SK-N-SH (cell line): ENCODE measurements around the gene PRR19. TPM values are rescaled to one million over a fixed set of nuclear protein-coding genes. Genes with fewer than 3 reads are reported as not detected.
A peak's percentile ranks its signal among the peaks of the same experiment; 100 is the strongest.

ENCODE experiments used
- EP300 ChIP-seq, 2 experiments: IDR thresholded peaks; 2 replicates each; pipeline versions ENCODE4 v1.4.0 to v1.6.1; 2012; ENCODE audit warnings: borderline replicate concordance in 1 of 2, low read depth in 1 of 2, low read length in 1 of 2
- EZH2phosphoT487 ChIP-seq: fragments of 200-600 bp; sonication (generic); IDR thresholded peaks from 2 replicates; pipeline ENCODE4 v1.6.1; 2017; ENCODE audit warnings: low read depth, mixed run types, mild to moderate bottlenecking, antibody characterized with exemption, moderate library complexity, borderline replicate concordance
- FOXJ3 ChIP-seq: sonication (generic); formaldehyde crosslinking; IDR thresholded peaks from 2 replicates; pipeline ENCODE4 v1.5.1; 2020; ENCODE audit warnings: mild to moderate bottlenecking, missing genetic modification reagents
- FOXM1 ChIP-seq: IDR thresholded peaks from 2 replicates; pipeline ENCODE4 v1.4.0; 2012; ENCODE audit warnings: low read depth, mild to moderate bottlenecking
- GABPA ChIP-seq: IDR thresholded peaks from 2 replicates; pipeline ENCODE4 v1.4.0; 2012; ENCODE audit warnings: low read depth, mild to moderate bottlenecking
- GATA2 ChIP-seq: sonication (generic); formaldehyde crosslinking; IDR thresholded peaks from 2 replicates; pipeline ENCODE4 v1.5.0; 2020; ENCODE audit warnings: mild to moderate bottlenecking, missing genetic modification reagents
- JUND ChIP-seq: IDR thresholded peaks from 2 replicates; pipeline ENCODE4 v1.4.0; 2012
- MEF2A ChIP-seq: IDR thresholded peaks from 2 replicates; pipeline ENCODE4 v1.4.0; 2012; ENCODE audit warnings: low read depth, borderline replicate concordance
- MXI1 ChIP-seq: IDR thresholded peaks from 2 replicates; pipeline ENCODE4 v1.6.1; 2012; ENCODE audit warnings: mild to moderate bottlenecking, low read depth, low read length, improper control_type of control experiment
- NFIC ChIP-seq: IDR thresholded peaks from 2 replicates; pipeline ENCODE4 v1.4.0; 2012; ENCODE audit warnings: borderline replicate concordance
- POLR2AphosphoS5 ChIP-seq: IDR thresholded peaks from 2 replicates; pipeline ENCODE4 v1.6.1; 2012; ENCODE audit warnings: low read depth, low read length
- RAD21 ChIP-seq: IDR thresholded peaks from 2 replicates; pipeline ENCODE4 v1.6.1; 2012; ENCODE audit warnings: mild to moderate bottlenecking, low read length
- TAF1 ChIP-seq: IDR thresholded peaks from 2 replicates; pipeline ENCODE4 v1.6.1; 2012; ENCODE audit warnings: low read depth, mild to moderate bottlenecking, low read length, moderate library complexity, borderline replicate concordance
- YY1 ChIP-seq: IDR thresholded peaks from 2 replicates; pipeline ENCODE4 v1.4.0; 2012; ENCODE audit warnings: low read depth, mild to moderate bottlenecking
- polyA plus RNA-seq, 3 experiments: library from polyadenylated mRNA; depleted of rRNA; stranded (reverse); fragments of >200 nt; gene quantifications; 2 replicates each; pipeline ENCODE4 v1.2.3, GENCODE V29; 2012
- TF ChIP-seq, protein P1 (sequence below): IDR thresholded peaks from 2 replicates; pipeline ENCODE4 v1.4.0; 2012; ENCODE audit warnings: low read depth, borderline replicate concordance
- TF ChIP-seq, protein P2 (sequence below): IDR thresholded peaks from 2 replicates; pipeline ENCODE4 v1.6.1; 2012; ENCODE audit warnings: mild to moderate bottlenecking, low read depth, low read length, moderate library complexity
- TF ChIP-seq, protein P3 (sequence below): fragments of 150-350 bp; IDR thresholded peaks from 2 replicates; pipeline ENCODE4 v1.6.1; 2016; ENCODE audit warnings: mild to moderate bottlenecking, low read depth, low read length
- TF ChIP-seq, protein P4 (sequence below): fragments of 150-350 bp; IDR thresholded peaks from 2 replicates; pipeline ENCODE4 v1.6.1; 2017; ENCODE audit warnings: antibody characterized with exemption, low read length, low read depth, borderline replicate concordance
- TF ChIP-seq, protein P5 (sequence below): IDR thresholded peaks from 2 replicates; pipeline ENCODE4 v1.4.0; 2012; ENCODE audit warnings: low read depth, borderline replicate concordance

PRR19 gene
- polyA plus RNA-seq, 1 of the 3 experiments (the other 2 are of a cell fraction), result 1.3 TPM

DNA sequence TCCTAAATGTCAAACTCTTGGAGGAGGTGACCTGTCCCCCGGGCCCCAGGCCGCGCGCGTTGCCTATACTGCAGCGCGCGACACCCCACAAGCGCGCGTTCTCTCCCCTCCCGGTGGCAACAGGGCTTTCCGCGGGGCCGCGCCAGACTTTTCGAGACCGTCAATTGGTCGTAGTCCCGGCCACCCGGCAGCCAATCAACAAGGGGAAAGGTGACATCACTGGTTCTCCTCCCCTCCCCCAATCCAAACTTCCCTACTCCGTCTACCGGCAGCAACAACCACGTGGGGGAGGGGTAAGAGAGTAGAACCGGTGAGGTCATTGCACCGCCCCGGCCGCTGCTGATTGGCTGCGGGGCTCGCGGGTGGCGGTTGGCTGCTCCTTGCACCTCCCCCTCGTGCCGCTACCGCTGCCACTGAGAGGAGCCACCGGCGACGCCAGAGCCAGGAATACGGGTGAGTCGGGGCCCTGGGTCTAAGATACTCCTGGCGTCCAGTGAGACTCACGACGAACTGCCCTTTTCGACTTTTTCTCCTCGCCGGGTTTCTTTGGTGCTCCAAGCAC, 33.7 kb upstream of the PRR19 start (continued):
- TF ChIP-seq, protein P1, sequence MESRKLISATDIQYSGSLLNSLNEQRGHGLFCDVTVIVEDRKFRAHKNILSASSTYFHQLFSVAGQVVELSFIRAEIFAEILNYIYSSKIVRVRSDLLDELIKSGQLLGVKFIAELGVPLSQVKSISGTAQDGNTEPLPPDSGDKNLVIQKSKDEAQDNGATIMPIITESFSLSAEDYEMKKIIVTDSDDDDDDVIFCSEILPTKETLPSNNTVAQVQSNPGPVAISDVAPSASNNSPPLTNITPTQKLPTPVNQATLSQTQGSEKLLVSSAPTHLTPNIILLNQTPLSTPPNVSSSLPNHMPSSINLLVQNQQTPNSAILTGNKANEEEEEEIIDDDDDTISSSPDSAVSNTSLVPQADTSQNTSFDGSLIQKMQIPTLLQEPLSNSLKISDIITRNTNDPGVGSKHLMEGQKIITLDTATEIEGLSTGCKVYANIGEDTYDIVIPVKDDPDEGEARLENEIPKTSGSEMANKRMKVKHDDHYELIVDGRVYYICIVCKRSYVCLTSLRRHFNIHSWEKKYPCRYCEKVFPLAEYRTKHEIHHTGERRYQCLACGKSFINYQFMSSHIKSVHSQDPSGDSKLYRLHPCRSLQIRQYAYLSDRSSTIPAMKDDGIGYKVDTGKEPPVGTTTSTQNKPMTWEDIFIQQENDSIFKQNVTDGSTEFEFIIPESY, result no peak
- TF ChIP-seq YY1 (no peak), POLR2AphosphoS5 (no peak), GATA2 (CRISPR knock-in tag) (no peak), GABPA (no peak), EZH2phosphoT487 (no peak), FOXJ3 (CRISPR knock-in tag) (0 out of 2 replicates have a peak, but pooled peaks have one; percentile 34), RAD21 (no peak; the same call in 1 of the 2 replicates), FOXM1 (no peak), NFIC (no peak), EP300 (IDR thresholded peaks at IDR 0.05; ENCODE audit: borderline replicate concordance in 1 of 2, low read depth in 1 of 2, low read length in 1 of 2) (peak; percentile 47 to 90; a peak in 2 of 4 replicates), MEF2A (no peak), TAF1 (peak; percentile 46; the same call in 1 of the 2 replicates), MXI1 (peak; percentile 75), JUND (peak; percentile 33; the same call in 1 of the 2 replicates)
- TF ChIP-seq, protein P2, sequence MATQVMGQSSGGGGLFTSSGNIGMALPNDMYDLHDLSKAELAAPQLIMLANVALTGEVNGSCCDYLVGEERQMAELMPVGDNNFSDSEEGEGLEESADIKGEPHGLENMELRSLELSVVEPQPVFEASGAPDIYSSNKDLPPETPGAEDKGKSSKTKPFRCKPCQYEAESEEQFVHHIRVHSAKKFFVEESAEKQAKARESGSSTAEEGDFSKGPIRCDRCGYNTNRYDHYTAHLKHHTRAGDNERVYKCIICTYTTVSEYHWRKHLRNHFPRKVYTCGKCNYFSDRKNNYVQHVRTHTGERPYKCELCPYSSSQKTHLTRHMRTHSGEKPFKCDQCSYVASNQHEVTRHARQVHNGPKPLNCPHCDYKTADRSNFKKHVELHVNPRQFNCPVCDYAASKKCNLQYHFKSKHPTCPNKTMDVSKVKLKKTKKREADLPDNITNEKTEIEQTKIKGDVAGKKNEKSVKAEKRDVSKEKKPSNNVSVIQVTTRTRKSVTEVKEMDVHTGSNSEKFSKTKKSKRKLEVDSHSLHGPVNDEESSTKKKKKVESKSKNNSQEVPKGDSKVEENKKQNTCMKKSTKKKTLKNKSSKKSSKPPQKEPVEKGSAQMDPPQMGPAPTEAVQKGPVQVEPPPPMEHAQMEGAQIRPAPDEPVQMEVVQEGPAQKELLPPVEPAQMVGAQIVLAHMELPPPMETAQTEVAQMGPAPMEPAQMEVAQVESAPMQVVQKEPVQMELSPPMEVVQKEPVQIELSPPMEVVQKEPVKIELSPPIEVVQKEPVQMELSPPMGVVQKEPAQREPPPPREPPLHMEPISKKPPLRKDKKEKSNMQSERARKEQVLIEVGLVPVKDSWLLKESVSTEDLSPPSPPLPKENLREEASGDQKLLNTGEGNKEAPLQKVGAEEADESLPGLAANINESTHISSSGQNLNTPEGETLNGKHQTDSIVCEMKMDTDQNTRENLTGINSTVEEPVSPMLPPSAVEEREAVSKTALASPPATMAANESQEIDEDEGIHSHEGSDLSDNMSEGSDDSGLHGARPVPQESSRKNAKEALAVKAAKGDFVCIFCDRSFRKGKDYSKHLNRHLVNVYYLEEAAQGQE, result 0 out of 2 replicates have a peak, but pooled peaks have one; percentile 10
- TF ChIP-seq, protein P3, sequence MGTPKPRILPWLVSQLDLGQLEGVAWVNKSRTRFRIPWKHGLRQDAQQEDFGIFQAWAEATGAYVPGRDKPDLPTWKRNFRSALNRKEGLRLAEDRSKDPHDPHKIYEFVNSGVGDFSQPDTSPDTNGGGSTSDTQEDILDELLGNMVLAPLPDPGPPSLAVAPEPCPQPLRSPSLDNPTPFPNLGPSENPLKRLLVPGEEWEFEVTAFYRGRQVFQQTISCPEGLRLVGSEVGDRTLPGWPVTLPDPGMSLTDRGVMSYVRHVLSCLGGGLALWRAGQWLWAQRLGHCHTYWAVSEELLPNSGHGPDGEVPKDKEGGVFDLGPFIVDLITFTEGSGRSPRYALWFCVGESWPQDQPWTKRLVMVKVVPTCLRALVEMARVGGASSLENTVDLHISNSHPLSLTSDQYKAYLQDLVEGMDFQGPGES, result no peak
- TF ChIP-seq, protein P4, sequence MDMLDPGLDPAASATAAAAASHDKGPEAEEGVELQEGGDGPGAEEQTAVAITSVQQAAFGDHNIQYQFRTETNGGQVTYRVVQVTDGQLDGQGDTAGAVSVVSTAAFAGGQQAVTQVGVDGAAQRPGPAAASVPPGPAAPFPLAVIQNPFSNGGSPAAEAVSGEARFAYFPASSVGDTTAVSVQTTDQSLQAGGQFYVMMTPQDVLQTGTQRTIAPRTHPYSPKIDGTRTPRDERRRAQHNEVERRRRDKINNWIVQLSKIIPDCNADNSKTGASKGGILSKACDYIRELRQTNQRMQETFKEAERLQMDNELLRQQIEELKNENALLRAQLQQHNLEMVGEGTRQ, result no peak; the same call in 1 of the 2 replicates
- TF ChIP-seq, protein P5, sequence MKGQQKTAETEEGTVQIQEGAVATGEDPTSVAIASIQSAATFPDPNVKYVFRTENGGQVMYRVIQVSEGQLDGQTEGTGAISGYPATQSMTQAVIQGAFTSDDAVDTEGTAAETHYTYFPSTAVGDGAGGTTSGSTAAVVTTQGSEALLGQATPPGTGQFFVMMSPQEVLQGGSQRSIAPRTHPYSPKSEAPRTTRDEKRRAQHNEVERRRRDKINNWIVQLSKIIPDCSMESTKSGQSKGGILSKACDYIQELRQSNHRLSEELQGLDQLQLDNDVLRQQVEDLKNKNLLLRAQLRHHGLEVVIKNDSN, result peak; percentile 42; the same call in 1 of the 2 replicates
